K562 (cell line): Measurements from ENCODE around the gene ITGAV. TPM values are rescaled to one million over a fixed set of nuclear protein-coding genes. Genes with fewer than 3 reads are reported as not detected.

ENCODE experiments used
- ARNT ChIP-seq, 2 experiments: fragments of 450-650 bp; IDR thresholded peaks; 2 replicates each; pipeline ENCODE4 v1.6.1; 2016; ENCODE audit warnings: mild to moderate bottlenecking in 1 of 2
- CHD4 ChIP-seq: fragments of 200-600 bp; sonication (generic); IDR thresholded peaks from 3 replicates; pipeline ENCODE4 v1.6.1; 2012; ENCODE audit warnings: low read depth, mild to moderate bottlenecking, mixed read lengths, low read length, inconsistent platforms; ENCODE audit not compliant: insufficient read depth, insufficient replicate concordance, poor library complexity, severe bottlenecking
- CSDE1 ChIP-seq, 2 experiments: fragments of 450-650 bp; IDR thresholded peaks; 2 replicates each; pipeline ENCODE4 v1.6.1; 2016; ENCODE audit warnings: mild to moderate bottlenecking in 1 of 2
- FUS ChIP-seq: fragments of 200-400 bp; formaldehyde crosslinking; optimal IDR thresholded peaks from 2 replicates; pipeline ENCODE3; 2017; ENCODE audit warnings: low read depth, low read length
- GABPA ChIP-seq: fragments of 200-800 bp; sonication (Bioruptor generic); conservative IDR thresholded peaks from 2 replicates; pipeline ENCODE4 v1.6.1; 2016; ENCODE audit warnings: low read depth, missing genetic modification characterization, missing compliant biosample characterization
- NR1H2 ChIP-seq: sonication (generic); formaldehyde crosslinking; IDR thresholded peaks from 2 replicates; pipeline ENCODE4 v1.4.0; 2020; ENCODE audit warnings: mild to moderate bottlenecking, missing genetic modification reagents
- SMARCB1 ChIP-seq: IDR thresholded peaks from 2 replicates; pipeline ENCODE4 v1.6.1; 2011; ENCODE audit warnings: improper control_type of control experiment, low read depth; ENCODE audit not compliant: insufficient read length
- TEAD4 ChIP-seq, 2 experiments: sonication (generic) in 1 of 2; formaldehyde crosslinking in 1 of 2; IDR thresholded peaks; 2 replicates each; pipeline versions ENCODE4 v1.6.1 to v1.8.0; 2012 to 2022; ENCODE audit warnings: borderline replicate concordance in 1 of 2, inconsistent platforms in 1 of 2, low read length in 1 of 2, mild to moderate bottlenecking in 1 of 2, missing genetic modification reagents in 1 of 2
- TFAM ChIP-seq: fragments of 250-450 bp; sonication (Bioruptor Pico); conservative IDR thresholded peaks from 2 replicates; pipeline ENCODE4 v1.5.0; 2021; ENCODE audit warnings: mild to moderate bottlenecking, moderate library complexity
- ZBTB7A ChIP-seq: IDR thresholded peaks from 2 replicates; pipeline ENCODE4 v1.6.1; 2011; ENCODE audit warnings: low read depth, mild to moderate bottlenecking, low read length, moderate library complexity, borderline replicate concordance; ENCODE audit not compliant: control insufficient read depth
- ZFP36 ChIP-seq: fragments of 150-350 bp; IDR thresholded peaks from 2 replicates; pipeline ENCODE4 v1.6.1; 2018; ENCODE audit warnings: low read length, low read depth; ENCODE audit not compliant: partially characterized antibody
- ZNF282 ChIP-seq: sonication (generic); formaldehyde crosslinking; IDR thresholded peaks from 2 replicates; pipeline ENCODE4 v1.8.1; 2023; ENCODE audit warnings: missing genetic modification reagents
- ZNF408 ChIP-seq: fragments of 250-450 bp; sonication (Bioruptor Pico); IDR thresholded peaks from 2 replicates; pipeline ENCODE4 v1.4.0; 2020; ENCODE audit warnings: low read depth, mild to moderate bottlenecking, moderate library complexity
- ZNF583 ChIP-seq: fragments of 250-450 bp; sonication (Bioruptor Pico); IDR thresholded peaks from 2 replicates; pipeline ENCODE4 v1.4.0; 2020
- ZNF830 ChIP-seq: fragments of 250-450 bp; sonication (Bioruptor Pico); IDR thresholded peaks from 2 replicates; pipeline ENCODE4 v1.5.0; 2021; ENCODE audit warnings: mild to moderate bottlenecking
- polyA plus RNA-seq, 8 experiments: library from polyadenylated mRNA; depleted of rRNA in 4 of 8; stranded (reverse) in 5 of 8; unstranded in 3 of 8; fragments of >200 nt; fragmentation: Nextera tagmentation in 2 of 8; fragmentation: Illumina TruSeq in 1 of 8; extraction: Ambion mirVana in 2 of 8; extraction: Trizol in 1 of 8; gene quantifications; 2 replicates each; pipeline versions ENCODE4 v1.2.1 to v1.2.3, GENCODE V29; 2011 to 2014; ENCODE audit warnings: inconsistent platforms in 1 of 8, missing spikeins in 1 of 8
- total RNA-seq, 7 experiments: library from RNA; depleted of rRNA in 6 of 7; stranded (reverse); fragments of >200 nt in 6 of 7; fragmentation: Illumina TruSeq in 2 of 7; extraction: Trizol in 2 of 7; gene quantifications; 2 replicates each; pipeline versions ENCODE4 v1.2.1 to v1.2.3, GENCODE V29; 2011 to 2021; ENCODE audit warnings: low replicate concordance in 1 of 7
- TF ChIP-seq, protein P1 (sequence below): fragments of 250-450 bp; sonication (Bioruptor Pico); IDR thresholded peaks from 2 replicates; pipeline ENCODE4 v1.5.0; 2020; ENCODE audit warnings: mild to moderate bottlenecking, borderline replicate concordance
- TF ChIP-seq, protein P2 (sequence below): fragments of 250-450 bp; sonication (Bioruptor Pico); IDR thresholded peaks from 2 replicates; pipeline ENCODE4 v1.4.0; 2020; ENCODE audit warnings: mild to moderate bottlenecking, moderate library complexity, borderline replicate concordance
- TF ChIP-seq, protein P3 (sequence below), 2 experiments: fragments of 250-450 bp in 1 of 2; fragments of 450-650 bp in 1 of 2; sonication (Bioruptor Pico) in 1 of 2; IDR thresholded peaks; 2 replicates each; pipeline versions ENCODE4 v1.6.1 to v1.8.0; 2016 to 2021; ENCODE audit warnings: mild to moderate bottlenecking in 2 of 2, moderate library complexity in 2 of 2, missing compliant biosample characterization in 1 of 2, missing genetic modification characterization in 1 of 2

Gene ITGAV
- total and polyA plus RNA-seq, 9 of the 15 experiments (the other 6 are each of a cell fraction or from before 2014, with no cell fraction given) = 3.7 to 17.7 (median 10.7) TPM

DNA sequence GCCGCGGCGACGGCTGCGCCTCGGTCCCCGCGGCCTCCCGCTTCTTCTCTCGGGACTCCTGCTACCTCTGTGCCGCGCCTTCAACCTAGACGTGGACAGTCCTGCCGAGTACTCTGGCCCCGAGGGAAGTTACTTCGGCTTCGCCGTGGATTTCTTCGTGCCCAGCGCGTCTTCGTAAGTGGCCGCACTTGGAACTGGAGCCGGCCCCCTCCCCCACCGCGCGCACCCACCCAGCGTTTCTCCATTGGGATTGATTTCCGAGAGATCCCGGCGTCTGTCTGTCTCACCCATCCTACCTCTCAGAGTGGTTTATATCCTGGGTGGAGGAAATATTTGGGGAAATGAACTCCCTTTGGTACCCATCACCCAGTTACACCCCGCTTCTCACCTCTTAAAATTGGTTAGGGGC lies 498 bp downstream of the ITGAV start (continued):
- no peak for TF ChIP-seq ZNF830 (CRISPR knock-in tag)
- TF ChIP-seq, protein P1, sequence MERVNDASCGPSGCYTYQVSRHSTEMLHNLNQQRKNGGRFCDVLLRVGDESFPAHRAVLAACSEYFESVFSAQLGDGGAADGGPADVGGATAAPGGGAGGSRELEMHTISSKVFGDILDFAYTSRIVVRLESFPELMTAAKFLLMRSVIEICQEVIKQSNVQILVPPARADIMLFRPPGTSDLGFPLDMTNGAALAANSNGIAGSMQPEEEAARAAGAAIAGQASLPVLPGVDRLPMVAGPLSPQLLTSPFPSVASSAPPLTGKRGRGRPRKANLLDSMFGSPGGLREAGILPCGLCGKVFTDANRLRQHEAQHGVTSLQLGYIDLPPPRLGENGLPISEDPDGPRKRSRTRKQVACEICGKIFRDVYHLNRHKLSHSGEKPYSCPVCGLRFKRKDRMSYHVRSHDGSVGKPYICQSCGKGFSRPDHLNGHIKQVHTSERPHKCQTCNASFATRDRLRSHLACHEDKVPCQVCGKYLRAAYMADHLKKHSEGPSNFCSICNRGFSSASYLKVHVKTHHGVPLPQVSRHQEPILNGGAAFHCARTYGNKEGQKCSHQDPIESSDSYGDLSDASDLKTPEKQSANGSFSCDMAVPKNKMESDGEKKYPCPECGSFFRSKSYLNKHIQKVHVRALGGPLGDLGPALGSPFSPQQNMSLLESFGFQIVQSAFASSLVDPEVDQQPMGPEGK (CRISPR knock-in tag) = no peak
- TF ChIP-seq GABPA (tag) = no peak
- TF ChIP-seq ARNT (IDR thresholded peaks at IDR 0.05) = no peak
- TF ChIP-seq, protein P2, sequence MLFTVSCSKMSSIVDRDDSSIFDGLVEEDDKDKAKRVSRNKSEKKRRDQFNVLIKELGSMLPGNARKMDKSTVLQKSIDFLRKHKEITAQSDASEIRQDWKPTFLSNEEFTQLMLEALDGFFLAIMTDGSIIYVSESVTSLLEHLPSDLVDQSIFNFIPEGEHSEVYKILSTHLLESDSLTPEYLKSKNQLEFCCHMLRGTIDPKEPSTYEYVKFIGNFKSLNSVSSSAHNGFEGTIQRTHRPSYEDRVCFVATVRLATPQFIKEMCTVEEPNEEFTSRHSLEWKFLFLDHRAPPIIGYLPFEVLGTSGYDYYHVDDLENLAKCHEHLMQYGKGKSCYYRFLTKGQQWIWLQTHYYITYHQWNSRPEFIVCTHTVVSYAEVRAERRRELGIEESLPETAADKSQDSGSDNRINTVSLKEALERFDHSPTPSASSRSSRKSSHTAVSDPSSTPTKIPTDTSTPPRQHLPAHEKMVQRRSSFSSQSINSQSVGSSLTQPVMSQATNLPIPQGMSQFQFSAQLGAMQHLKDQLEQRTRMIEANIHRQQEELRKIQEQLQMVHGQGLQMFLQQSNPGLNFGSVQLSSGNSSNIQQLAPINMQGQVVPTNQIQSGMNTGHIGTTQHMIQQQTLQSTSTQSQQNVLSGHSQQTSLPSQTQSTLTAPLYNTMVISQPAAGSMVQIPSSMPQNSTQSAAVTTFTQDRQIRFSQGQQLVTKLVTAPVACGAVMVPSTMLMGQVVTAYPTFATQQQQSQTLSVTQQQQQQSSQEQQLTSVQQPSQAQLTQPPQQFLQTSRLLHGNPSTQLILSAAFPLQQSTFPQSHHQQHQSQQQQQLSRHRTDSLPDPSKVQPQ (CRISPR knock-in tag) = no peak
- 0 out of 2 replicates have a peak, but pooled peaks have one; percentile 22 for TF ChIP-seq ZNF583 (CRISPR knock-in tag)
- no peak for TF ChIP-seq ZNF408 (CRISPR knock-in tag)
- no peak for TF ChIP-seq TEAD4 (IDR thresholded peaks at IDR 0.05; ENCODE audit: low read length)
- no peak for TF ChIP-seq TEAD4 (CRISPR knock-in tag; IDR thresholded peaks at IDR 0.05; ENCODE audit: borderline replicate concordance)
- TF ChIP-seq CSDE1 (IDR thresholded peaks at IDR 0.05) = no peak
- TF ChIP-seq ZNF282 = 0 out of 2 replicates have a peak, but pooled peaks have one; percentile 28
- peak; percentile 25 for TF ChIP-seq CHD4
- TF ChIP-seq, protein P3, sequence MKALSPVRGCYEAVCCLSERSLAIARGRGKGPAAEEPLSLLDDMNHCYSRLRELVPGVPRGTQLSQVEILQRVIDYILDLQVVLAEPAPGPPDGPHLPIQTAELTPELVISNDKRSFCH (CRISPR knock-in tag; IDR thresholded peaks at IDR 0.05) = no peak
- TF ChIP-seq, protein P3 (tag; IDR thresholded peaks at IDR 0.05) = no peak
- TF ChIP-seq NR1H2 (CRISPR knock-in tag) = no peak
- TF ChIP-seq ZFP36 = peak; percentile 2
- peak; percentile 7; the same call in 1 of the 2 replicates for TF ChIP-seq ZBTB7A
- TF ChIP-seq FUS = no peak
- TF ChIP-seq TFAM (CRISPR knock-in tag) = no peak
- no peak for TF ChIP-seq SMARCB1
